ENCODE measurements around the gene CDK7. TPM values are rescaled to one million over a fixed set of nuclear protein-coding genes. Genes with fewer than 3 reads are reported as not detected.
"Not testable (repeated sequence)": the region's sequence is repeated elsewhere in the genome, so short reads cannot be mapped to it uniquely, and the experiment has no call there.

CDK7 gene
- total and polyA plus RNA-seq, 5 donors from 2014 or later = 23.6 to 34.9 (median 27.2) TPM

DNA sequence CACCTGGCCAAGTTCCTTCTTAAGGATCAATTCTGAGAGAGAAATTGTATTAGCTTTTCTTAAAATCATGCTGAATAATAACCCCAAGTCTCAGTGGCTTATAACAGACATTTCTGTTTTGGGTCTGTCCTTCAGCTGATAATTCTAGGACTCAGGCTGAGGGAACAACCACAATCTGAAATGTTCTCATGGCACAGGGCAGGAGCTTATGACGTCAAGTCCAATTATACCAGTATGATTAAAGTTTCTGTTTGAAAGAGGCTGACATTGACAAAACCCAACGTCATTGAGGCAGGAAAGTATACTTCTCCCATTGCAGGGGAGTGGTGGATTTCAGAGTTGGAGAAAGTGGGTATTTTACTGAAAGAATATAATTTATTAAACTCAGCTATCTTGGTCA lies 23.5 kb upstream of the CDK7 start:
- Mint-ChIP-seq H3K4me3 (no peak overlapping the region), H3K9me3 (no peaks in the 10 kb centered on the region), H3K36me3 (no peaks in the 10 kb centered on the region), H3K27ac (peak overlapping the region in 1 of 3 donors; percentile 78), H3K4me1 (peaks cover 0 to 12% (median 5%) of the 10 kb centered on the region in 4 donors), H3K27me3 (no peaks in the 10 kb centered on the region)
- H3K9me3 ChIP-seq (ENCODE audit: control insufficient read depth in 2 of 2, low read length in 2 of 2) = no peaks in the 10 kb centered on the region
- ATAC-seq (ENCODE audit: low read depth in 2 of 2) (no peak), DNase-seq (no peak)
- no peak overlapping the region for H3K4me3 ChIP-seq (ENCODE audit: low read depth, low read length)
- H3K27ac ChIP-seq (ENCODE audit: insufficient read depth, low read length, poor library complexity, severe bottlenecking) = no peak overlapping the region
- H3K4me1 ChIP-seq (ENCODE audit: control insufficient read depth, insufficient read depth, low read length, poor library complexity, severe bottlenecking) = no peaks in the 10 kb centered on the region
- H3K36me3 ChIP-seq (ENCODE audit: control insufficient read depth, insufficient read depth, low read length) = no peaks in the 10 kb centered on the region
- no peaks in the 10 kb centered on the region for H3K27me3 ChIP-seq (ENCODE audit: control insufficient read depth, insufficient read depth, low read length)

DNA sequence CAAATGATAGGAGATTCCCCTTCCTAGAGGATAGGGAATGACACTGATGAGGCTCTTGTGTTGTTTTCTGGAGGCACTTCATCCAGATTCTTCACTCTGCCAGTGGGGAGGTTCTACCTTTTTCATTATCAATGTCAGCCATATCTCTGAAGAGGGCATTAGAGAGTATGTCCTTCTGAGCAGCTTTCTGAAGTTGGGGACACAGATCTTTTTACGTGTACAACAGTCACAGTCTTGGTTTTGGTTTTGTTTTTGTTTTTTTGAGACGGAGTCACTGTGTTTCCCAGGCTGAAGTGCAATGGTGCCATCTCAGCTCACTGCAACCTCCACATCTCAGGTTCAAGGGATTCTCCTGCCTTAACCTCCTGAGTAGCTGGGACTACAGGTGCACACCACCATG lies 22.7 kb upstream of the CDK7 start:
- ATAC-seq (ENCODE audit: low read depth in 2 of 2) = peak; percentile 37 to 53

DNA sequence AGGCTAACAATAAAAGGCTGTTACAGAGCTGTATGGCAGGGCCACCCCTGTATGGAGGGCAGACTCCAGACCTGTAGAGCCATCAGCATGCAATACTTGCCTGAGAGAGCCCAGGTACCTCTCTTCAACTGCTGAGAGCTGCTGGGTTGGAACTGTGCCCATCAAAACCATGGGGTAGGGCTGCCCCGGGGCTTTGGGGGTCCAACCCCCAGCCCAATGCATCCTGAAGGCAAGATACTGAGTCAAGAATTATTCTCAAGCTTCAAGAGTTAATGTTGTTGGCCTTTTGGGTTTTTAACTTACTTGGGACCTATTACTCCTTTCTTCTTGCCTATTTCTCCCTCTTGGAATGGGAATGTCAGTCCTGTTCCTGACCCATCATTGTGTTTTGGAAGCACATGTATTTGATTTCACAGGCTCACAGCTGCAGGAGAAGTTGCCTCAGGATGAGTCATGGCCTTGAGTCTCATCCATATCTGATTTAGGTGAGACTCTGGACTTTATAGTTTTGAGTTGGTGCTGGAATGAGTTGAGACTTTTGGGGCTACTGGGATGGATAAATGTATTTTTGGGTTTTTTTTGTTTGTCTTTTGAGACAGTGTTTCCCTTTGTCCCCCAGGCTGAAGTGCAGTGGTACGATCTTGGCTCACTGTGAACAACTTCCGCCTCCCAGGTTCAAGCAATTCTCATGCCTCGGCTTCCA lies 21.0 kb upstream of the CDK7 start:
- Histone ChIP-seq H3K9me3 (ENCODE audit: control insufficient read depth in 2 of 2, low read length in 2 of 2) (no peaks in the 10 kb centered on the region), H3K36me3 (ENCODE audit: control insufficient read depth, insufficient read depth, low read length) (no peaks in the 10 kb centered on the region), H3K27ac (ENCODE audit: insufficient read depth, low read length, poor library complexity, severe bottlenecking) (no peak overlapping the region), H3K27me3 (ENCODE audit: control insufficient read depth, insufficient read depth, low read length) (no peaks in the 10 kb centered on the region), H3K4me1 (ENCODE audit: control insufficient read depth, insufficient read depth, low read length, poor library complexity, severe bottlenecking) (peaks cover 6% of the 10 kb centered on the region), H3K4me3 (ENCODE audit: low read depth, low read length) (no peak overlapping the region)
- Mint-ChIP-seq H3K4me3 (no peak overlapping the region), H3K27me3 (no peaks in the 10 kb centered on the region), H3K27ac (no peak overlapping the region), H3K9me3 (no peaks in the 10 kb centered on the region), H3K4me1 (peaks cover 0 to 24% (median 9%) of the 10 kb centered on the region in 4 donors), H3K36me3 (no peaks in the 10 kb centered on the region)
- no peak for ATAC-seq (ENCODE audit: low read depth in 2 of 2)
- no peak for DNase-seq

More for the DNA sequence above, 22.7 kb upstream of the CDK7 start:
- Histone ChIP-seq H3K4me3 (ENCODE audit: low read depth, low read length) (peak overlapping the region; percentile 30), H3K27ac (ENCODE audit: insufficient read depth, low read length, poor library complexity, severe bottlenecking) (no peak overlapping the region), H3K27me3 (ENCODE audit: control insufficient read depth, insufficient read depth, low read length) (no peaks in the 10 kb centered on the region), H3K36me3 (ENCODE audit: control insufficient read depth, insufficient read depth, low read length) (no peaks in the 10 kb centered on the region), H3K9me3 (ENCODE audit: control insufficient read depth in 2 of 2, low read length in 2 of 2) (no peaks in the 10 kb centered on the region), H3K4me1 (ENCODE audit: control insufficient read depth, insufficient read depth, low read length, poor library complexity, severe bottlenecking) (no peaks in the 10 kb centered on the region)
- Mint-ChIP-seq H3K4me1 (peaks cover 0 to 13% (median 5%) of the 10 kb centered on the region in 4 donors), H3K27me3 (no peaks in the 10 kb centered on the region), H3K36me3 (no peaks in the 10 kb centered on the region), H3K27ac (peak overlapping the region; percentile 36 to 82 (median 78)), H3K4me3 (peak overlapping the region in 3 of 4 donors; percentile 13 to 56 (median 33)), H3K9me3 (no peaks in the 10 kb centered on the region)
- peak in 1 of 3 donors; percentile 46 for DNase-seq

DNA sequence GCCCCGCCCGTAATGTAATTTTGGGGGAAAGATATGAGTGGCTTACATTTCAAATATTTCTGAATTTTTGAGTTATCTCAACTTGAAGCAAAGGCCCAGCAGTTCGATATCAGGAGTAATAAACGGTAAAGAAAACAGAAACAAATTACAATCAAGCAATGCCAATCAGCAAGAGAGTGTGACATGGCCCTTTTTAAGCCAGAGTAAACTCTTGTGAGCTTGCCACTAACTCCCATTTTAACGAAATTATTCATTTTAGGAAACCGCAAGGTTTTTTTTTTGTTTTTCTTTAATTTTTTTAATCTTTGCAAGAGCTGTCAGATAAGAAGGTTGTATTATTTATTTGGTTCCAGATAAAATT lies 17.6 kb upstream of the CDK7 start:
- peaks cover 14% of the 10 kb centered on the region for H3K4me1 ChIP-seq (ENCODE audit: control insufficient read depth, insufficient read depth, low read length, poor library complexity, severe bottlenecking)
- Mint-ChIP-seq H3K36me3 (peaks cover 2% of the 10 kb centered on the region), H3K27me3 (no peaks in the 10 kb centered on the region), H3K27ac (peak overlapping the region; percentile 99), H3K4me1 (peaks cover 3 to 37% (median 19%) of the 10 kb centered on the region in 4 donors), H3K9me3 (peaks cover 0 to 2% (median 0%) of the 10 kb centered on the region in 7 donors), H3K4me3 (peak overlapping the region; percentile 97 to 99 (median 98))
- peak overlapping the region; percentile 94 for H3K27ac ChIP-seq (ENCODE audit: insufficient read depth, low read length, poor library complexity, severe bottlenecking)
- no peaks in the 10 kb centered on the region for H3K36me3 ChIP-seq (ENCODE audit: control insufficient read depth, insufficient read depth, low read length)
- H3K27me3 ChIP-seq (ENCODE audit: control insufficient read depth, insufficient read depth, low read length) = no peaks in the 10 kb centered on the region
- DNase-seq (no peak), ATAC-seq (ENCODE audit: low read depth in 2 of 2) (no peak)
- peak overlapping the region; percentile 92 for H3K4me3 ChIP-seq (ENCODE audit: low read depth, low read length)
- H3K9me3 ChIP-seq (ENCODE audit: control insufficient read depth in 2 of 2, low read length in 2 of 2) = no peaks in the 10 kb centered on the region

DNA sequence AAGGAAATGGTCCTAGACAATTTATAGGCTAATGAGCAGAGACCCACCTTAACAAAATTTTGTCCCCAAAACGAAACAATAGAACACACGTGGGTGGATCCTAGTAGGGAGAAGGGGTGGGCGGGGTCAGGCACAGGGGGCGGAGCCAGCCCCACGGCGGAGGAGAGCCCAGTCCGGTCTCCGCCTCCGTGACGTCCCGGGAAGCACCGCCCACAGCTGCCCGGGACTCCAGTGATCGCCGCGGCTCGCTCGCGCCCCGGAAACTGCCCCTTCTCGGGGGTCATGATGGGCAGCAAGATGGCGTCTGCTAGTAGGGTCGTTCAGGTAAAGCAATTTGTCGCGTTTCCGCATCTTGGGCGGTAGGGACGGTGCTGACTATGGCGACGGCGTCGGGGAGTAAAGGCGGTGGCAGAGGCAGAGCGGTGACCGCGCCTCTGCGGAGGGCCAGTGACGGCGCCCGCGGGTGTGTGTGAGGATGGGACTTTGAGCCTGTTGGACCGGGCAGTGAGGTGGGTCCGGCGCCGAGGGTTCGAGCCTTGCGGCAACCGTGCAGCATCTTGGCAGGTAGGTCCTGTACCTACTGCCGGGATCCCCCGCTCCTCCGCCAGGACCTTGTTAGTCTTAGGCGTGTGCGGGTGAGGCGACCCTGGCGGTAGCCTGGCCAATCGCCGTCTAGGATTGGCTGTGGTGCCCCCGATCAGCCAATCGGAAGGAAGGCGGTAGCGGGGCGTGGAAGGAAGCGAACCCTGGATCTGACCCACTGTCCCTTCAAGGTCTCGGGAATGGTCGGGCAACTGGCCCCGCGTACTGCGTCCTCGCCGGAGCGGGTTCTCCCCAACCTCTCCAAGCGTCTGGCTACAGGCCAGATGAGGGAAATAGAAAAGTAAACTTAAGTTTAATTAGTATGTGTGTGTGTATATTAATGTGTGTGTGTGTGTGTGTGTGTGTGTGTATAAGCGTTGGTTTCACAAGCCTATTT lies 16.8 kb upstream of the CDK7 start:
- Histone ChIP-seq H3K36me3 (ENCODE audit: control insufficient read depth, insufficient read depth, low read length) (no peaks in the 10 kb centered on the region), H3K9me3 (ENCODE audit: control insufficient read depth in 2 of 2, low read length in 2 of 2) (no peaks in the 10 kb centered on the region), H3K4me1 (ENCODE audit: control insufficient read depth, insufficient read depth, low read length, poor library complexity, severe bottlenecking) (peaks cover 14% of the 10 kb centered on the region), H3K4me3 (ENCODE audit: low read depth, low read length) (peak overlapping the region; percentile 92), H3K27ac (ENCODE audit: insufficient read depth, low read length, poor library complexity, severe bottlenecking) (peak overlapping the region; percentile 94), H3K27me3 (ENCODE audit: control insufficient read depth, insufficient read depth, low read length) (no peaks in the 10 kb centered on the region)
- H3K4me1 Mint-ChIP-seq = peaks cover 6 to 39% (median 23%) of the 10 kb centered on the region in 4 donors
- peak overlapping the region; percentile 97 to 99 (median 98) for H3K4me3 Mint-ChIP-seq
- DNase-seq = peak; percentile 90 to 95 (median 94)
- H3K27ac Mint-ChIP-seq = peak overlapping the region; percentile 99
- no peaks in the 10 kb centered on the region for H3K27me3 Mint-ChIP-seq
- ATAC-seq (ENCODE audit: low read depth in 2 of 2) = peak; percentile 88 to 91
- H3K9me3 Mint-ChIP-seq = peaks cover 0 to 2% (median 0%) of the 10 kb centered on the region in 7 donors
- peaks cover 4% of the 10 kb centered on the region for H3K36me3 Mint-ChIP-seq

- no peak overlapping the region for H3K4me3 Mint-ChIP-seq
- H3K4me3 ChIP-seq (ENCODE audit: low read depth, low read length) = no peak overlapping the region
- peaks cover 14% of the 10 kb centered on the region for H3K4me1 ChIP-seq (ENCODE audit: control insufficient read depth, insufficient read depth, low read length, poor library complexity, severe bottlenecking)
- ATAC-seq (ENCODE audit: low read depth in 2 of 2) = no peak
- no peaks in the 10 kb centered on the region for H3K27me3 ChIP-seq (ENCODE audit: control insufficient read depth, insufficient read depth, low read length)
- H3K9me3 Mint-ChIP-seq = peaks cover 0 to 2% (median 0%) of the 10 kb centered on the region in 7 donors
- H3K36me3 Mint-ChIP-seq = peaks cover 4% of the 10 kb centered on the region
- DNase-seq = no peak
- H3K36me3 ChIP-seq (ENCODE audit: control insufficient read depth, insufficient read depth, low read length) = no peaks in the 10 kb centered on the region
- H3K4me1 Mint-ChIP-seq = peaks cover 6 to 37% (median 22%) of the 10 kb centered on the region in 4 donors
- H3K27me3 Mint-ChIP-seq = no peaks in the 10 kb centered on the region
- no peaks in the 10 kb centered on the region for H3K9me3 ChIP-seq (ENCODE audit: control insufficient read depth in 2 of 2, low read length in 2 of 2)
- H3K27ac ChIP-seq (ENCODE audit: insufficient read depth, low read length, poor library complexity, severe bottlenecking) = no peak overlapping the region
- H3K27ac Mint-ChIP-seq = peak overlapping the region in 1 of 3 donors; percentile 56
Measured at GRCh38 chr5:69219939-69220338, 14.7 kb upstream of the CDK7 start.

GRCh38 chr5:69220371-69220770 lies 14.3 kb upstream of the CDK7 start:
- H3K4me1 ChIP-seq (ENCODE audit: control insufficient read depth, insufficient read depth, low read length, poor library complexity, severe bottlenecking) = peaks cover 14% of the 10 kb centered on the region
- not testable (repeated sequence) for H3K36me3 Mint-ChIP-seq; DNase-seq; H3K36me3 ChIP-seq (ENCODE audit: control insufficient read depth, insufficient read depth, low read length); H3K9me3 ChIP-seq (ENCODE audit: control insufficient read depth in 2 of 2, low read length in 2 of 2); H3K9me3 Mint-ChIP-seq; H3K27me3 ChIP-seq (ENCODE audit: control insufficient read depth, insufficient read depth, low read length); ATAC-seq (ENCODE audit: low read depth in 2 of 2); H3K4me3 ChIP-seq (ENCODE audit: low read depth, low read length); H3K27ac ChIP-seq (ENCODE audit: insufficient read depth, low read length, poor library complexity, severe bottlenecking); H3K4me3 Mint-ChIP-seq; H3K27me3 Mint-ChIP-seq
- Mint-ChIP-seq H3K27ac (peak overlapping the region in 1 of 3 donors; percentile 56), H3K4me1 (peaks cover 6 to 35% (median 20%) of the 10 kb centered on the region in 4 donors)

Data from CD4-positive, CD25-positive, alpha-beta regulatory T cell (primary cell).